Upper lobe of right lung (tissue), 1 donor: Measurements from ENCODE around the gene PLAAT4. TPM values are rescaled to one million over a fixed set of nuclear protein-coding genes. Genes with fewer than 3 reads are reported as not detected.
A peak's percentile ranks its signal among the peaks of the same experiment; 100 is the strongest.

ENCODE experiments used
- ATAC-seq: fragments of 200-7000 bp; cut with Tn5 transposase; one replicate; pipeline ENCODE4 v1.9.1; 2020; ENCODE audit warnings: mild to moderate bottlenecking, moderate library complexity
- DNase-seq: peaks from one replicate; pipeline ENCODE4 v3.0.0-alpha.2; 2020
- H3K27ac ChIP-seq: fragments of 200-600 bp; one replicate; pipeline ENCODE4 v1.8.0; 2022
- H3K27me3 ChIP-seq: fragments of 200-600 bp; one replicate; pipeline ENCODE4 v1.8.0; 2022; ENCODE audit warnings: mild to moderate bottlenecking
- H3K36me3 ChIP-seq: fragments of 200-600 bp; one replicate; pipeline ENCODE4 v1.8.0; 2022
- H3K4me1 ChIP-seq: fragments of 200-600 bp; one replicate; pipeline ENCODE4 v1.8.0; 2022
- H3K4me3 ChIP-seq: fragments of 200-600 bp; one replicate; pipeline ENCODE4 v1.8.0; 2022; ENCODE audit warnings: mild to moderate bottlenecking
- H3K9me3 ChIP-seq: fragments of 200-600 bp; one replicate; pipeline ENCODE4 v1.8.0; 2022
- CTCF ChIP-seq: fragments of 200-600 bp; IDR thresholded peaks from one replicate; pipeline ENCODE4 v1.8.0; 2022; ENCODE audit warnings: antibody characterized with exemption
- intact Hi-C: fragments of 100-400 bp; cut with DNase I; formaldehyde crosslinking; loops from one replicate; pipeline ENCODE4 v1.11.0; 2022
- total RNA-seq: library from RNA; stranded (reverse); fragmentation: NEBNext Ultra II Directional; extraction: Animal tissue kit (Norgen Biotek cat#: 25700); gene quantifications from one replicate; pipeline ENCODE4 v1.2.1, GENCODE V29; 2021
- donor health status: DM: no; HTN: yes; CAD: no; lungs with severe emphysema.

The PLAAT4 gene
- total RNA-seq, 1 donor from 2014 or later, result 185 TPM

- no peaks in the 10 kb centered on the region for H3K9me3 ChIP-seq
- no peaks in the 10 kb centered on the region for H3K27me3 ChIP-seq
- no peak for DNase-seq
- intact Hi-C loops, result no loop called here
- H3K36me3 ChIP-seq, result peaks cover 34% of the 10 kb centered on the region
- no peak for TF ChIP-seq CTCF
- no peak overlapping the region for H3K27ac ChIP-seq
- H3K4me3 ChIP-seq, result no peak overlapping the region
- no peak for ATAC-seq
- H3K4me1 ChIP-seq, result no peaks in the 10 kb centered on the region
Measured at GRCh38 chr11:63583357-63583677, 46.7 kb downstream of the PLAAT4 start.

GRCh38 chr11:63586451-63587166, 50.0 kb downstream of the PLAAT4 start:
- Histone ChIP-seq H3K27me3 (no peaks in the 10 kb centered on the region), H3K36me3 (peaks cover 64% of the 10 kb centered on the region), H3K27ac (no peak overlapping the region), H3K4me3 (no peak overlapping the region), H3K9me3 (no peaks in the 10 kb centered on the region), H3K4me1 (no peaks in the 10 kb centered on the region)
- ATAC-seq (no peak), DNase-seq (no peak)
- intact Hi-C loops, result no loop called here
- TF ChIP-seq CTCF, result no peak

GRCh38 chr11:63589000-63589399, 52.4 kb downstream of the PLAAT4 start:
- no peaks in the 10 kb centered on the region for H3K4me1 ChIP-seq
- intact Hi-C loops, result no loop called here
- H3K36me3 ChIP-seq, result peaks cover 60% of the 10 kb centered on the region
- H3K27ac ChIP-seq, result no peak overlapping the region
- H3K4me3 ChIP-seq, result no peak overlapping the region
- no peak for DNase-seq
- no peaks in the 10 kb centered on the region for H3K9me3 ChIP-seq
- no peaks in the 10 kb centered on the region for H3K27me3 ChIP-seq
- no peak for ATAC-seq
- no peak for TF ChIP-seq CTCF

GRCh38 chr11:63590024-63590788, 53.6 kb downstream of the PLAAT4 start:
- intact Hi-C loops, result no loop called here
- H3K36me3 ChIP-seq, result peaks cover 57% of the 10 kb centered on the region
- H3K27me3 ChIP-seq, result no peaks in the 10 kb centered on the region
- no peak for TF ChIP-seq CTCF
- DNase-seq (no peak), ATAC-seq (no peak)
- H3K4me3 ChIP-seq, result no peak overlapping the region
- H3K4me1 ChIP-seq, result no peaks in the 10 kb centered on the region
- H3K27ac ChIP-seq, result no peak overlapping the region
- H3K9me3 ChIP-seq, result no peaks in the 10 kb centered on the region

- peak; percentile 44 for TF ChIP-seq CTCF
- DNase-seq, result no peak
- Histone ChIP-seq H3K36me3 (peaks cover 70% of the 10 kb centered on the region), H3K4me3 (no peak overlapping the region), H3K4me1 (no peaks in the 10 kb centered on the region), H3K27ac (no peak overlapping the region), H3K9me3 (no peaks in the 10 kb centered on the region), H3K27me3 (no peaks in the 10 kb centered on the region)
- intact Hi-C loops, result no loop called here
- peak; percentile 52 for ATAC-seq
Measured at GRCh38 chr11:63592975-63593395, 56.4 kb downstream of the PLAAT4 start.
